NCI-H1930 (cell line): ENCODE measurements around the gene DDX17.
A peak's percentile ranks its signal among the peaks of the same experiment; 100 is the strongest.

Source experiments
- DNase-seq, 2 experiments: peaks; one replicate each; lab custom pipeline; 2025; lab: John Stamatoyannopoulos, UW

DDX17 gene

DNA sequence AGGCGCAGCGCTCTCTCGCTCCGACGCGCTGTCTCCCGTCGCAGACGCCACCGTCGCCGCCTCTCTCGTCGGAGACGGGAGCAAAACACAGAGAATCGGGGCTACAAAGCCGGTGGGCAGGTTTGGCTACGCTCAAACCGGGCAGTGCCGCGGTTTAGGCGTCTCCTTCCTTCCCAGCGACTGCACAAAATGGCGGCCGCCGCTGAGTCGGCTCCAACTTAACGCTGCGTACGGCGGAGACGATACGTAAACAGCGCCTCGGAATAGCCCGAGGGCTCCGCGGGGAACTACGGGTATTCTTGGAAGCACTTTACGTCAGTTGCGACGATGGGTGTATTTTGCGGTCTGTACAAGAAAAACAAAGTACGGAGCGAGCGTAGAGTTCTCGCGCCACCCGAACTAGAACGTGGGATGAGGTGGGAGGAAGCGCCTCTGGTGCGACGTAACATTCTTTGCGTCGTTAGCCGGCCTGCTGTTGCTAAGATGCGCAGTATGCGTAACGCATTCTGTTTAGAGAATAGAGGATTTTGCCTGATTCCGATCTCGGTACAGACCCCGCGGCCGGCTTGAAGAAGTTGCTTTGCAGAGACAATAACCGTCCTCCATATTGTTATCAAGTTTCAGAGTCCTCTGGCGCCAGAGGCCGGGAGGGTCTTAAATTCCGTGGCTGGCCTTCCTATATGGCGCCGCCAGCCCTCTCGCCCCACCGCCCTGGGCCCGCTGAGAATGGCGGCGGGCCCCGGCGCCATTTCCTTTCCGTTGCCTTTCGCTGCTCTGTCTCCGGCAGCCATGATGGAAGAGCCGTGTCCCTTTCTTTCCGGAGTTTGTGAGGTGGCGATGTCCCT is at the start of gene DDX17:
Gene DDX17, minus strand, starts transcription at position 194 of the 845 bp plus-strand sequence.
- peak; percentile 94 to 96 for DNase-seq

DNA sequence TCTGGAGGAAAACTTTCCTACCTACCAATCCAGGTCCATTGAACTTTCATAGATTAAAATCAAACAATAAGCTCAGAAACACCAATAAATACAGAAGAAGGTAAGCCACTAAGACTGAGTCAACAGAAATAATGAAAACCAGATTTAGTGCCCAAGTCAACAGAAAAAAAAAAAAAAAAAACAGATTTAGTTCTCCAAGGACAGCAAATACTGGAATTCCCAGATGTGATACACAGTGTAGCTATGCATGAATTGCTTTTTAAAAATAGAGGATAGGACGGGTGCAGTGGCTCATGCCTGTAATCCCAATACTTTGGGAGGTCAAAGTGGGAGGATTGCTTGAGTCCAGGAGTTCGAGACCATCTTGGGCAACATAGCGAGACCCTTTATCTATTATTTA is 48.2 kb upstream of the DDX17 start:
- no peak for DNase-seq

DNA sequence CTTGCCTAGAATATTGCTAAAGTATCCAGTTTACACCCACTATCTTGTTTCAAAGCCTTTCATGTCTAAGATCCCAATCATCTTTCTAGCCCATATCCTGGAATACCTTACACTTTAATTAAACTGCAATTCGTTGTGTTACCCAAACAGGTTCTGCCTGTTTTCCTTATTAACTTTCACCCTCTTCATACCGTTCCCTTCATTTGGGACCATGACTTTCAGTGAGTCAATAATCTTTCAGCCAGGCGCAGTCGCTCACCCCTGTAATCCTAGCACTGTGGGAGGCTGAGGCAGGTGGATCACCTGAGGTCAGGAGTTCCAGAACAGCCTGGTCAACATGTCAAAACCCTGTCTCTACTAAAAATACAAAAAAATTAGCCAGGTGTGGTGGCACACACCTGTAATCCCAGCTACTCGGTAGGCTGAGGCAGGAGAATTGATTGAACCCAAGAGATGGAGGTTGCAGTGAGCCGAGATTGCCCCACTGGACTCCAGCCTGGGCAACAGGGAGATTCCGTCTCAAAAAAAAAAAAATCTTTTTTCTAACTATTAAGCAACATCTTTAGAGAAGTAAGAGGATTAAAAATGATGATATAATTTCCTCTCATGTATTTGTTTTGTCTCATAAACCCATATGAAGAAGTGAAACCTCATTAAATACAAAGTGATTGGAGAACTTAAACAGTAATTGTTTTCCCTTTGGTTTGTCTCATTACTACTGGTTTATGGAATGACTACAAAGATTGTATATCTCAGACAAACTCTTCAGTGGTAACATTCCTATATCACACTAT is 43.2 kb upstream of the DDX17 start:
- DNase-seq: no peak

DNA sequence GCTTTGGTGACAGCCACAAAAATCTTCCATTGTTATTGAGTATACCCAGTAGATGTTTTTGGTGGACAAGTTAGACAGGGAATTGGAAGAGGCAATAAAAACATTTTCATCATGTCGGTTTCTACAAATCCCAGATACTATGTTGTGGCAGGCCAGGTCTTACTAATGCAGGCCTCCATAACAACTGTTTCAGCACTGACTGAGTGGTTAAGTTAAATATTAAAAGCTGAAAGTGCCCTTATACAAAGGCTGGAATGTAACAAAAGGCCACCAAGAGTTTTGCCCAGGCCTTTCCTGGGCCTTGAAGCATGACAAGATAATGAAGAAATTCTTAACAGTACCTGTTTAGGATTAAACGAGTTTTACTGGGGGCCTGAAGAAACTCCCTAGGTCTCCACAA is 34.6 kb upstream of the DDX17 start:
- no peak for DNase-seq

DNA sequence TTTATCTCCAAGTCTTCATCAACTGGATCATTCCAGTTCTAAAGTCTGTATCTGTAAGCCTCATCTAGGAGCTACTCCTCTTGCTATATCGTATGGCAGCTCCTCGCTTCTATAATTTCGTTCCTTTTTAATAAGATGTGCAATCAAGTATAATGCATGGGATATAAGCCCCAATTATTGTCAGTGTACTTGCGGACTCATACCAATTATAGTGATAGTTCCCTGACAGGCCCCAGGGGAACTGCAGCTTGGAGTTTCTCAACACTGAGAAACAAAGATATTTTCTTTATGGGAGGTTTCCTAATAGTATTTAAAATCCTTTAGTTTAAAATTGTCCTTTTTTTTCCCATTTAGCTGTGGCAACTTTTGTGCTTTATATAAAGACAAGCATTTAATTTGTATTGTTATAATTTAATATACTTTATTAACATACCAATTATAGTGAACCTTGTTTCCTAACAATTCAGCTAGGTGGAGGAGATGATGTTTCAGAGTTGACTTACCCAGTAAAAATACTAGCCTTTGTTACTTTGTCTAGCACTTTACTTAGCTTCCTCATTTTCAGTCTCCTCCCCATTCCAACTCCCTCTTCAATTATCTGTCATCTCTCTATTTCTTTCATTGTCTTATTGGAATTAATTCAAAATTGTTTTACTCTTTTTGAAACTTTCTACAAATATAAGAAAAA is 25.3 kb upstream of the DDX17 start:
- no peak for DNase-seq

DNA sequence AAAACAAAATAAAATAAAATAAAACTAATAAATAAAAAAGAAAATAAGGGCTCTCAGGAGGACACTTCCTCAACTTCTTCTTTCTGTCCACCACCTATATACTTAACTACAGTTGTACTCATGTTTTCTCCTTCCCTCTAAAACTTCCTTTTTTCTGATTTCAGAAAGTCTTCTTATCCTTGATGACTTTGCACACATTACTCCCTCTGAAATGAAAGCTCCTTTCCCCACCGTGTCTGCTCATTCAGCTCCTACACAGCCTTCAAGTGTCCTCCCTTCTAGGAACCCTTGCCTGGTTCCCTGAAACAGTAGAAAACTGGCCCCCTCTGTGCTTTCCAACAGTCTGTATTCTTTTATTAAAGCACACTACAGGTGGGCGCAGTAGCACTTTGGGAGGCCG is 18.3 kb upstream of the DDX17 start:
- DNase-seq: no peak

DNA sequence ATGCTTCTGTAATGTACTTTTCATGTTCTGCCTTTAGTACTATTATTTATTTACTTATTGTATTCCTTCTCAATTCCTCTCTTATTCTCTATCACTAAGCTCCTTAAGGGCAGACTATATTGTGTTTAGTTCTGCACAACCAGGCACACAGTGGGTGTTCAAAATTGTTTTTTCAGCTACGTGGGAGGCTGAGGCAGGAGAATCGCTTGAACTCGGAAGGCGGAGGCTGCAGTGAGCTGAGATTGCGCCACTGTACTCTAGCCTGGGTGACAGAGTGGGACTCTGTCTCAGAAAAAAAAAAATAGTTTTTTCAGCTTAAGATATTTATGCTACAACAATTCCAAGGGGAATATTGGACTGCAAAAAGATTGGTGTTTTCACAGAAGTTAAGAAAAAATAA is 17.4 kb upstream of the DDX17 start:
- no peak for DNase-seq

DNA sequence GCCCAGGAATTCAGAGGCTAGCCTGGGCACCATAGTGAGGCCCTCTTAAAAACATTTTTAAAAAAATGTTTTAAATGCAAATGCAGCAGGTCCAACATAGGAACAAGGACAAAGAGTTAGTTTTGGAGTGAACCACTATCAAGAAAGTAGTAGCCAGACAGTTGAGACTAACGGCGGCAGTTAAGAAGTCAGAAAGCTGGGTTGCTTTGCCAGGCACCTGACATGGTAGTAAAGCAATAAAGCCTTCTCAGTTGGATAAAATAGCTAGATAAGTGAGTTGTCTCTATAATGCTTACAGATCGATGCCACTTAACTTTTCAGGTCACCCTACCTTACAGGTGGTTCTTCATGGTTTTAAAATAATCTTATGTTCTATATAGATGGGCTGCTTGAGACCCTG is 16.9 kb upstream of the DDX17 start:
- DNase-seq: no peak

DNA sequence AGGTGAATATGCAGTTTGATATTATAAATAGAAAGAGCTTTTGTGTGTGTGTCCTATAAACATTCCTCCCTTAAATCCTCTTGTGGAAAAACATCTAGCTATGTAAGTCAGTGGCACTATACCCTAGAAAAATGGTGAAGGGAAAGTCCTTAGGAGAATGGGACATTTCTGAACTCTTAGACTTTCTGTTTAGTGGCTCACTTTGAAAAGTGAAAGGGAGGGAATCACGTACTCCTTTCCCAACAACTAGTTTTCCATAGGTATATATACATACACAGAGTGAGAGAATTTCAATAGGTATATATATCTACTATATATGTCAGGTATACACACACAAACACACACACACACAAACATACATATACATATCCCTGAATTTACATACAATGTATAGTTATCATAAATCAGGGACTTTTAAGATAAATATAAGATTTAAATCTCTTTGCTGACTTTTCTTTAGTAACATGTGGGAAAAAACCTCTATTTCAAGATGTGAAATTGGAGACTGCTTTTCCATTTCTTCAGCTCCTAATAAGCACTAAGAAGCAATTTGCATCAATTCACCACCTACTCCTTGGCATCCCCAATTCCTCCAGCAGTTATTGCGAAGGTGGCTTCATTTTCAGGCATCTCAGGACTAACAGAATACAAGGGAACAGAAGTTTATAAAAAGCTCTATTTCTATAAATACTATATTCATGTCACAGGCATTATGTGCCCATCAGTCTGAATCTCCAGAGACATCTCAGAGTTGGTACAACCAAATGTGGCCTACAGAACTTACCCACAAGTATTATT is 13.5 kb upstream of the DDX17 start:
- no peak for DNase-seq

DNA sequence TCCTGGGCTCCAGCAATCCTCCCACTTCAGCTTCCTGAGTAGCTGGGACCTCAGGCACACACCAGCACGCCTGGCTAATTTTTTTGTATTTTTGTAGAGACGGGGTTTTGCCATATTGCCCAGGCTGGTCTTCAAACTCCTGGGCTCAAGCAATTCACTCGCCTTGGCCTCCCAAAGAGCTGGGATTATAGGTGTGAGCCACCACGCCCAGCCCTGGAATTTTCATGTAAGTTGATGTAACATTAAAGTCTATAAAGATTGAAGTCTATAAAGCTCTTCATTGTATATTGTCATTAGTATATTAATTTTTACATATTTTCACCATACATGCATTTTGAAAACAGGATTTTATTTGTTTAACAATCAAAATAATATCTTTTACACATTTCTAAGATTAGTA is 12.5 kb upstream of the DDX17 start:
- no peak for DNase-seq

DNA sequence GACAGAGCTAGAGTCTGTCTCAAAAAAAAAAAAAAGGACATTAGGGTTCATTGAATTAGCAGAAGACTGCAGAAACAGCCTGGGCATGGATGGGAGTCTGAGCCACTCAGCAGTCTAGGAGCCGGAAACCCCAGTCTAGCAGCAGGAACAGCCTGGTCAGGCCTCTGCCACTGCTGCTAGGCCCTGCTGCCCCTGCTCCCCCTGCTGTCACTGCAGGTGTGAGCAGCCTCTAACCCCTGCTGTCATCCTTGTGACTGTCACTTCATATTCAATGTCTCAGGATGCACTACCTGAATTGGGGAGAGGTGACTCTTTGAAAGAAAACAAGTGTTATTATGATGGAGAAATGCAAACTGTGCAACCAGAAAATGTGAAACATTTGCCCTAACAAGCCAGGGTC is 7.0 kb upstream of the DDX17 start:
- DNase-seq: no peak

DNA sequence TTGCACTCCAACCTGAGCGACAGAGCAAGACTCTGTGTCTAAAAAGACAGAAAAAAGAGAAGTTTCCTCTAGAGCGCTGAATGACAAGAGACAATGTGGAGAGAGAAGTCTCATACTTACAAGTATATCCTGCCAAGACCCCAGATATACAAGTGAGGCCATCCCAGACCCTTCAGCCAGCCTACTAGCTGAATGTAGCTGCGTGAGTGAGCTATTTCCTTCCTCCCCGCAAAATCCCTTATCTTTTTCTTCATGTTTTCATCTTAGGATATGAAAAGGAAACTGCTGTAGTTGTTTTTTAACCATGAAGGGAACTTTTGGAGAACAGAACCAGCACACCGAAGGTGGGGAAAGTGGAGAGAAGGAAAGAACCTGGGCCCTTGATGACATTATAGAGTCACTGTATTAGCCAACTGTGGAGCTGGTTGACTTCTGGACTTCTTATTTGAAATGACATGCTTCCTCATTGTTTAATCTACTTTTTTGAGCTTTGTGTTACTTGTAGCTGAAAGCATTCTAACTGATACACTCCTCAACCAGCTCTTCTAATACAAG is 4.4 kb upstream of the DDX17 start:
- no peak for DNase-seq

DNA sequence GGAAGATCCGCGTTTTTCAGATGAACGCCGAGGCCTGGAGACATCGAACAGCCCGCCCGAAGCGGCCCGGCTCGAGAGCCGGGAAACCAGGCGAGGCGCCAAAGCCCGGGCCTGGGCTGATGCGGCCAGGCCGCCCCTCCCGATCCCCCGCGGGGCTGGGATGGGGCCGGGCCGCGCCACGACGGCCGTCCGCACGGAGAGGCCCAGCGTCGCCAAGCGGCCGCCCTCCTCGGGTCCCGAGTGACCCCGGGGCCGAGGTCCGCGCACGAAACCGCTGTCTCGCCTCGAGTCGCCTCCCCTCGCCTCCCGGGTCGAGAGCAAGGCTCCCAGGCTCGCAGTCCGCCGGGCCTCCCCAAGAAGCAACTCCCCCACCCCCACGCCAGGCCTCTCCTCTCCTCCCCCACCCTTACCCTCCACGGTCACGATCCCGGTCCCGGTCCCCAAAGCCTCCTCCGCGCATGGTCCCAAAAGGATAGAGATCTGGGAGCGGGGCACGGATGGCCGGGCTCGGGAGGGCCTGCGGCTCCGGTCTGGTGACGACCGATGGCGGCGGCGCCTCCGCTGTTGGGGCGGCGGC is 482 bp downstream of the DDX17 start:
- peak in 1 of 2 experiments; percentile 50 for DNase-seq

DNA sequence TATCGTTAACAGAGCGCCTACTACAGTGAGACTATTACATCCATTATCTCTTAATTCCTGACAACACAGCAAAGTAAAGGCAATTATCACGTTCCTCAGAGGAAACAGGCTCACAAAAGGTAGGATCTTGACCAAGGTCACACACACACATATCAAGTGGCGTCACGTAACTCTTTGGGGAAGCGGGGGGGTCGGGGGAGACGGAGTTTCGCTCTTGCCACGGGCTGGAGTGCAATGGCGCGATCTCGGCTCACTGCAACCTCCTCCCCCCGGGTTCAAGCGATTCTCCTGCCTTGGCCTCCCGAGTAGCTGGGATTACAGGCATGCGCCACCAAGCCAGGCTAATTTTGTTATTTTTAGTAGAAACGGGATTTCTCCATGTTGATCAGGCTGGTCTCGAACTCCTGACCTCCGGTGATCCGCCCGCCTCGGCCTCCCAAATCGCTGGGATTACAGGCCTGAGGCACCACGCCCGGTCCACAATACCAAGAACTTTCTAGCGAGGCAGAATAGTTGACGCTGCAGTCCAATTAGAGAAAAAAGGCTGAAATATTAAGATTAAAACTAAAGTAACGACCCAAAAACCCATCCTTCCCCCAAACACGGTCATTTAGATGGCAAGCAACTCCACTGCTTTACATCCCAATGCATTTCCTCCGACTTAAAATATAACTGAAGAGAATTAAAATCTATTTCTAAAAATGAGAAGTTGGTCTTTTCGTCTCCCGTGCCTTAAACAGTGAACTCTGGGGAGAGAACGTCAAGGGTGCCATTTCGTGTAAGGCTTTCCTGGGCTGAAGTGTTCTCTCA is 1.2 kb downstream of the DDX17 start:
- no peak for DNase-seq

DNA sequence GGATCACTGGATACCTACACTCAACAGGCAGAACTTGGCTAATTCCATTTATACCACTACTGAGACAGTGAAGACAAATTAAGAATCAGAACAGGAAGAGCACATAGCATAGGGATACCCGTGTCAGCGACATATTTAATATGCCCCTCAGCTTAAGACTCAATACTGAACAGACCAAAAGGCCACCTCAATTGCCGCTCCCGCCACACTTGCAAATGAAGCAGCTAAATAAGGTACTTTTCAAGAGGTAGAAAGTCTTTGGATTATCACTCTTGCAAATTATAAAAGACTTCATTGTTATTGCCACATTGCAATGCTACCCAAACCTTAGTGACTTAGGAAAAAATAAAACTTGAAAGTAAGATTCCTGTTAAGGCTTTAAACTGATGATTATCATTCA is 3.1 kb downstream of the DDX17 start:
- no peak for DNase-seq

DNA sequence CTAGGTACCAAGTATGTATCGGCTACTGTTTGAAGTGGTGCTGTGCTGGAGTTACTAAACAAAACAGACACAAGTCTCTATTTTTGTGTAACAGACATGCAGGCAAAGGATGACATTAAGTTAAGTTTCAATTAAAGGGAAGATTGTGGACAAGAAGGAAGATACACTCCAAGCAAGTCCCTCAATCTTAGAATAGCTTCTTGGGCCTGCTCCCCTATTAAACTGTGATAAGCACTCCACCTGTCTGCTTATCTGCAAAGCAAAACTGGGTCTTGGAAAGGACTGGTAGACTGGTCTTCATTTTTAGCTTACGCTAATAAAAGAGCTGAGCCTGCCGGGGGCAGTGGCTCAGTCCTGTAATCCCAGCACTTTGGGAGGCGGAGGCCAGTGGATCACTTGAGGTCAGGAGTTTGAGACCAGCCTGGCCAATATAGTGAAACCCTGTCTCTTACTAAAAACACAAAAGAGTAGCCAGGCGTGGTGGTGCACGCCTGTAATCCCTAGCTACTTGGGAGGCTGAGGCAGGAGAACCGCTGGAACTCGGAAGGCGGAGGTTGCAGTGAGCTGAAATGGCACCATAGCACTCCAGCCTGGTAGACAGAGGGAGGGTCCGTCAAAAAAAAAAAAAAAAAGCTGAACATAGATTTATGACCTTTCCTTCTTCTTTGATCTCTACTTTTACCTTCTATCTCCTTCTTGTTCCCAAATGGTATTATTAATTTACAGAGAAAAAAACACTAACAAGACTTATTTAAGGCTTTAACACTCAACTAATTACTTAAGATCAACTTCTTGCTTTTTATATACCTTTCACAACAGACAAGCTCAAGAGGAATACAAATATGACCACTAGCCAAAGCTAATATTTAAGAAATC is 4.1 kb downstream of the DDX17 start:
- DNase-seq: no peak

DNA sequence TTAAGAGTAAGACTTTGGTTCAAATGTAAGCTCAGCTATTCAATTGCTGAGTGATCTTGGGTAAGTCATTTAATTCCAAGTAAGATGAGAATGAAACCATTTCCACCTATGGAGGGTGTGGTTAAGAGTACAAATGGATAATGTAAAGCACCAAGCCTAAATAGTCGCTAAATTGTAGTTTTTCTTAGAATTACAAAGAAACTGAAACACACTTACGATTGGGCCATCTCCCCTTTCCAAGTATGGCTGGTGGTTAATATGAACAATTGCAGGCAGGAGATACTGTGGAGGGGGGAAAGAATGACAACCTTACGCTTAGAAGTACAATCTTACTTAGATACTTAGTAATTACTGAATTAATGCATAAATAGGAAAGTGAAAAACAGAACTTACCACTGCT is 8.2 kb downstream of the DDX17 start:
- DNase-seq: no peak

DNA sequence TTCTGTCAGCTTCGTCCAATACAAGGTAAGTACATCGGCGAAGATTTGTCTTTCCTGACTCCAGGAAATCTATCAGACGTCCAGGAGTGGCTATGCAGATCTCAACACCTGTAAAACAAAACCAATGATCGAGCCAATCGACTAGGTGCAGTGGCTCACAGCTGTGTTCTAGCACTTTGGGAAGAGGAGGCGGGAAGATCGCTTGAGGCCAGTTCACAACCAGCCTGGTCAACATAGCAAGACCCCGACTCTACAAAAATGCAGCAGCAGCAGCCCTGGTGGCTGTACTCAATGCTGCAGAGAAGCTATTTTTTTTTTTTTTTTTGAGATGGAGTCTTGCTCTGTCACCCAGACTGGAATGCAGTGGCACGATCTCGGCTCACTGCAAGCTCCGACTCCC is 11.2 kb downstream of the DDX17 start:
- no peak for DNase-seq

DNA sequence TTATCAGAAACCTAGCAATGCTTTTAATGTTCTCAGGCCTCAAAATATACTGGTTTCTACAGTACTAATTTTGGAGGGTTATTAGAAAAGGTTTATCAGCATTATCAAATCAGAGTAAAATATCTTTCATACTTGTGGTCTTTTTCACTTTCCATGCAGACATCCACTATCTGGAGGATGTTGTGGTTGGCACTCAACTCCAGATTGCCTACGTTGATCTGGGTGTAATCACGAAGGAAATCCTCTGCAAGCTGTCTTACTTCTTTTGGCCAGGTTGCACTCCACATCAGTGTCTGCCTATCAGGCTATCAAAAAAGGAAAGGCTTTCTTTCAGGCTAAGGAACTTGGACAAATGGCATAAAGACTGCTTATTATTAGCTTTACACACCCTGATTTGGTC is 11.6 kb downstream of the DDX17 start:
- no peak for DNase-seq
